Measurements from ENCODE around the gene HGF. TPM values are rescaled to one million over a fixed set of nuclear protein-coding genes. Genes with fewer than 3 reads are reported as not detected.
"Not testable (repeated sequence)": the region's sequence is repeated elsewhere in the genome, so short reads cannot be mapped to it uniquely, and the experiment has no call there.

Gene HGF
- total RNA-seq (2014; rRNA removed; shearing (Covaris generic)), result 0.16 TPM in 1 of 2 replicates, not detected in the other

DNA sequence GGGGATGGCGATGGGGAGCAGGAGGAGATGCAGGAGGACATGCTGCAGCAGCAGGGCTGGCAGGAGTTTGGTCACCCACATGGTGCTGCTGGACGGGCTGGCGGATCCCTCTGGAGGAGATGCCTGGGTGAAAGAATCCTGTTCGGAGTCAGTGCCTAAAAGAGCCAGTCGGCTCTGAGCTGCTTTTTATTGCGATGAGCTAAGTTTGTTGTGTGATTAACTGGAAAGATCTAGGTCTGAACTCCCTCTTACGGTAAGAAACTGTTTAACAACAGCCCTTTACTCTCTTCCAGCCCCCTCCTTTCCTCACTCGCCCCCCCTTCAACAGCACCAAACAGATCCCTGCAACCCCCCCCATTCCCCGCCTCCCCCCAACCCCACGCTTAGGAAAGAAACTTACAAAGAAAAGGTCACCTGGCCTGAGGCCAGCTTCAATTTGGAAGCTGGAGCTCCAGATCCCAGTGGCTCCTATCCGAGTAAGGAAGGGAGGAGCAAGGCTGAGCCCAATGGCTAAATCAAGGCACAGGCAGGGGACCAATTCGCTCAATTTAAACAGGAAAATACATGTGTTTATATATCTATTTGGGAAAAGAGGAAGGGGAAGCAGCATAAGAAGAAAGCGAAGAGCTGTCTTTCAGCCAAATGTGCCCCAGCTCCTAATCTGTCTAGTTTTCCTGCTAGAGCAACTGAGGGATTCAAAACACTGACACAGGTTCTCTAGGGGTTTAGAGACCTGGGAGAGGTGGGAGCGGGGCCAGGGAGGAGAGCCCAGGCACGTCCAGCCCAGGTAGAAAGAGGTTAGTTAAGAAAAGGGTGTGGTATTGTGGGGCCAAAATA, at the start of gene HGF:
HGF (minus strand) TSS at position 157 of the 837 bp plus-strand sequence; CDS start at position 81, 76 bp downstream.
- Histone ChIP-seq H3K27me3 (peaks cover 2% of the 10 kb centered on the region; the same call in 1 of the 2 replicates), H3K9me3 (replicated peaks) (no peaks in the 10 kb centered on the region), H3K4me3 (0 out of 2 replicates have a peak within 1 kb of the TSS, but pooled peaks have one; percentile 19), H3K36me3 (no peaks in the 10 kb centered on the region), H3K27ac (no peak within 1 kb of the TSS), H3K4me1 (no peaks in the 10 kb centered on the region)
- DNase-seq, result peak; percentile 11 to 25

DNA sequence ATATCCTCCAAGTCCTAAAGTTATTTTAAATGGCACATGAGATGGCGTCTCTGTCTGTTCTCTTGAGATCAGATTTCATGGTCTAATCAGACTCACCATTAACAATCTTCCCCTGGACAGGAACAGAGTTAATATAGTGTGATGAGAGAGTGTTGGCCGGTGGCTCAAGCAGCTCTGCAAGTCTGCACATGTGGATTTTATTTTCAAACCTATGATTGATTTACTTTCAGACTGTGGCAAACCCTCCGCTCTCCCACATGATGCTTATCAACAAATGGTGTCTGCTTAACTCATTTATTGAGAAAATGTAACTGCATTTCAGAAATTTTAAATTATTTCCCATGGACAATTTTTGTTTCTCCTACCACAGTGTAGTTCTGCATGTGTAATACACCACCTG, 46.5 kb upstream of the HGF start:
- H3K4me1 ChIP-seq, result peaks cover 3% of the 10 kb centered on the region; the same call in 1 of the 2 replicates
- peak in 1 of 2 experiments; percentile 8 for DNase-seq
- H3K4me3 ChIP-seq, result no peak overlapping the region
- no peaks in the 10 kb centered on the region for H3K27me3 ChIP-seq
- H3K9me3 ChIP-seq (replicated peaks), result no peaks in the 10 kb centered on the region
- no peaks in the 10 kb centered on the region for H3K36me3 ChIP-seq
- H3K27ac ChIP-seq, result no peak overlapping the region

GRCh38 chr7:81812866-81813476, 43.1 kb upstream of the HGF start:
- H3K36me3 ChIP-seq; H3K27ac ChIP-seq; H3K4me3 ChIP-seq; H3K27me3 ChIP-seq; H3K4me1 ChIP-seq; H3K9me3 ChIP-seq (replicated peaks): not testable (repeated sequence)
- peak in 1 of 2 experiments; percentile 10 for DNase-seq

GRCh38 chr7:81811956-81812865, 42.4 kb upstream of the HGF start:
- H3K27me3 ChIP-seq, result no peaks in the 10 kb centered on the region
- DNase-seq, result no peak

GRCh38 chr7:81810476-81811155, 40.8 kb upstream of the HGF start:
- no peaks in the 10 kb centered on the region for H3K9me3 ChIP-seq (replicated peaks)
- H3K27ac ChIP-seq, result no peak overlapping the region
- H3K4me3 ChIP-seq, result no peak overlapping the region
- no peak for DNase-seq
- H3K36me3 ChIP-seq, result no peaks in the 10 kb centered on the region
- H3K27me3 ChIP-seq, result no peaks in the 10 kb centered on the region
- H3K4me1 ChIP-seq, result peaks cover 3% of the 10 kb centered on the region; the same call in 1 of the 2 replicates

More at GRCh38 chr7:81811956-81812865, 42.4 kb upstream of the HGF start:
- Histone ChIP-seq H3K27ac (no peak overlapping the region), H3K4me3 (no peak overlapping the region), H3K36me3 (no peaks in the 10 kb centered on the region), H3K4me1 (peaks cover 3% of the 10 kb centered on the region; the same call in 1 of the 2 replicates), H3K9me3 (replicated peaks) (no peaks in the 10 kb centered on the region)

GRCh38 chr7:81808310-81808709, 38.5 kb upstream of the HGF start:
- not testable (repeated sequence) for H3K36me3 ChIP-seq; H3K4me3 ChIP-seq; H3K27me3 ChIP-seq; H3K27ac ChIP-seq; DNase-seq; H3K4me1 ChIP-seq; H3K9me3 ChIP-seq (replicated peaks)

DNA sequence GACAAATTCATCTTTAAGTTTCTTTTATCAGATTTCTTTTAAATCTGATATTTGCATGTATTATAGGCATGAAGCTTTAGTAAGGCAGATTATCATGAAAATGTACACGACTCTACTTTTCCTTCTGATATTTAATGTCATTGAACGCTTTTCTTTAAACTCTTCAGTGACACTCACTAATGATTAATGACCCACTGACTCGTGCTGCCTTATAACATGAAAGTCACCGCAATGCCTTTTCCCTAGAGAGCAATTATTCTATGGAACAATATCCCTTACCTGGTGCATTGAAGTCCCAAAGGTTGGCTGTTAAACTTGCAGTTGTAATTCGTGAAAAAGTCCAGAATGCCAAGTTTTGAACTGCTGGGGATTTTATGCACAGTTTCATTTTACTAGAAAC, 33.4 kb upstream of the HGF start:
- H3K4me3 ChIP-seq, result no peak overlapping the region
- H3K27me3 ChIP-seq, result no peaks in the 10 kb centered on the region

DNA sequence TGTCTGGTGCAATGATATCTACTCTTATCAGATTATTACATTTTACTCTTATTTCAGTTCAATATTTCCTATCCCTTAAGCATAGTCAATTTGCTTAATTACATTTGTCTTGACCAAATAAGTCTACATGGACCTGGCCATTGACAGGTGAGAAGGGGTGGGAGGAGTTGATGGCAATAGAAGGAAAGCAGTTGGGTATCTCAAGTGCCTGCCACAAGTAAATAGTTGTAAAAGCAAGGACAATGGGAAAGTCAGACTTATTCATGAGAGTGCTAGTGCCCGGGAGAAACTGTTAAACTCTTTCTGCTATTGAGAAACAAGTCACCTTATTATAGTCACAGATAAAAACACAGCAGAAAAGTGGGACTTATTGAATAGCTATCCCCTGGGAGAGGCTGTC, 32.4 kb upstream of the HGF start:
- no peak for DNase-seq
- Histone ChIP-seq H3K27me3 (no peaks in the 10 kb centered on the region), H3K27ac (no peak overlapping the region), H3K9me3 (replicated peaks) (no peaks in the 10 kb centered on the region), H3K4me1 (no peaks in the 10 kb centered on the region), H3K4me3 (no peak overlapping the region), H3K36me3 (no peaks in the 10 kb centered on the region)

More for the DNA sequence above, 33.4 kb upstream of the HGF start:
- DNase-seq, result no peak
- Histone ChIP-seq H3K27ac (no peak overlapping the region), H3K9me3 (replicated peaks) (no peaks in the 10 kb centered on the region), H3K36me3 (no peaks in the 10 kb centered on the region), H3K4me1 (no peaks in the 10 kb centered on the region)

DNA sequence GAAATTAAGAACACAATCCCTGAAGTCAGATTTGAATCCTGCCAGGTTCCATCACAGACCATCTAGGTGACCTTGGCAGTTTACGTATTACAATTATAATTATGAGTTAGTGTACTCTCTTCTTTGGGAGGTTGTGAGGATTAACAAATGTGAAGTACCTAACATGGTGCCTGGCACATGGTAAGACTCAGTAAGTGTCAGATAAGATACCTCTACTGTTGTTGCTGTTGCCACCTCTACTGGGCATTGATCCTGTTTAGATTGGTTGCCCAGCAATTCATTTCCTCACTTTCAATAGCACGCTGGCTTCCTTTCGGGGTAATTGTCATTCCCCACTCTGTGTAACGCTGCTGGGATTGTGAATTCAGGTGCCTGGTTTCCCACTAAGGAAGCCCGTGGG, 31.7 kb upstream of the HGF start:
- no peaks in the 10 kb centered on the region for H3K36me3 ChIP-seq
- no peaks in the 10 kb centered on the region for H3K9me3 ChIP-seq (replicated peaks)
- no peak for DNase-seq
- no peak overlapping the region for H3K4me3 ChIP-seq
- H3K27ac ChIP-seq, result no peak overlapping the region
- no peaks in the 10 kb centered on the region for H3K27me3 ChIP-seq
- no peaks in the 10 kb centered on the region for H3K4me1 ChIP-seq

DNA sequence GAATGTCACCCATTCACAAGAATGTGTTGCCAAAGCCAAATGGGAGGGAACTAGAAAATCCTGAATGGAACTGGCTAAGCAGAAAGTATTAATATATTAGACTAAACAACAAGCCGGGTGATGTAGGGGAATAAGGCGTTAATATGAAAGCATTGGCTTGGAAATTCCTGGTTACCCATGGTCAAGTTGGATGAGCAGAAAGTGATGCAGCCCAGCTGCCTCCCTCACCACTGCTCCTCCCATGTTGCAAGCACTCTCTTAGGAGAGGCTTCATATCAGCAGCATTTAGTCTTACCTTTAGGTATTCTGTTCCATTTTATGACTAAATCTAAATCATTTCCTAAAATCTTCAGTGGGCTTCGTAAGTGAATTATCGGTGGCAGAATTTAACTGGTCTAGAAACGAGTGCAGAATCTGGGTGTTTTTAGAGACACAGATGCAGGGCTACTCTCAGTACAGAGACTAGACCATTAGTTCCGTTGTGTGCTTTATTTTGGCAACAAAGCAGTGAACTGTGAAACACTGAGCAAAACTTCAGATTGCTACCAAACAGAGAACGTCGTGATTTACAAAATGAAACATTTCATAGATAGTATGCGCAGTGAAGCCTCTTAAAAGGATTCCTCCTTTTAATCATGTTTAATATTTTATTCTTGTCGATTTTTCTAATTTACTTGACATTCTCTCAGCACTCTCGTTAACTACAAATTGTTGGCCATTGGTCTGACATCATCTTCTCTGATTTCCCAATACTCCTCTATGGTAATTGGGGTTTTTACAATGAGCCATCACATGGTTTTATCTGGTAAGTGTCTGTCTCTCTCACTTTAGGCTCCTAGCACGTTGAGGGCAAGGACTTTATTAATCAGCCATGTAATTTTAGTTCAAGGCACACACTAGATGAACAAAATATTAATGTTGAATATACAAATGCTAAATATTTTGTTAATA, 22.0 kb upstream of the HGF start:
- no peaks in the 10 kb centered on the region for H3K9me3 ChIP-seq (replicated peaks)
- H3K4me3 ChIP-seq, result no peak overlapping the region
- H3K36me3 ChIP-seq, result no peaks in the 10 kb centered on the region
- DNase-seq, result no peak
- no peaks in the 10 kb centered on the region for H3K27me3 ChIP-seq
- H3K27ac ChIP-seq, result no peak overlapping the region
- 0 out of 2 replicates have a peak, but pooled peaks cover 3% of the 10 kb centered on the region for H3K4me1 ChIP-seq

- Histone ChIP-seq H3K9me3 (replicated peaks) (no peaks in the 10 kb centered on the region), H3K36me3 (no peaks in the 10 kb centered on the region), H3K4me1 (0 out of 2 replicates have a peak, but pooled peaks cover 3% of the 10 kb centered on the region), H3K4me3 (no peak overlapping the region), H3K27me3 (no peaks in the 10 kb centered on the region), H3K27ac (no peak overlapping the region)
- DNase-seq, result no peak
These were observed 20.8 kb upstream of the HGF start for GRCh38 chr7:81790686-81791085.

DNA sequence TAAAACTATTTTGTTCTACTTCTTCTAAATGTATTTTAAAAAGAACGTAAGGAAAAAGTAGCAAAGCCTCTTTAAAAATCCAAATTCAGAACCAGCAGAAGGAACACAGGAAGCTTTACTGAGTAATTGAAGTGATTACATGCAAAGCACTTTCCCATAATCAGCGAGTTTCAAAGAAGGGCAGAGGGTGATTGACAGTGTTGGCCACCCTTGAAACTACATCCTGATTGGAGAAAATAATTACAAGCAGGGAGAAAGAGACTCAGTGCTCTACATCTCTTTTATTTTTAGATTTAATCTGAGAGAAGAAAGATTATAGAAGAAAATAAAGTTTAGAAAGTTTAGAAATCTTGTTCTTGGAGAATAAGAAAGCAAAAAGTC, 20.3 kb upstream of the HGF start:
- Histone ChIP-seq H3K36me3 (no peaks in the 10 kb centered on the region), H3K27ac (no peak overlapping the region), H3K9me3 (replicated peaks) (no peaks in the 10 kb centered on the region), H3K4me1 (0 out of 2 replicates have a peak, but pooled peaks cover 3% of the 10 kb centered on the region), H3K27me3 (no peaks in the 10 kb centered on the region), H3K4me3 (no peak overlapping the region)
- DNase-seq, result no peak

DNA sequence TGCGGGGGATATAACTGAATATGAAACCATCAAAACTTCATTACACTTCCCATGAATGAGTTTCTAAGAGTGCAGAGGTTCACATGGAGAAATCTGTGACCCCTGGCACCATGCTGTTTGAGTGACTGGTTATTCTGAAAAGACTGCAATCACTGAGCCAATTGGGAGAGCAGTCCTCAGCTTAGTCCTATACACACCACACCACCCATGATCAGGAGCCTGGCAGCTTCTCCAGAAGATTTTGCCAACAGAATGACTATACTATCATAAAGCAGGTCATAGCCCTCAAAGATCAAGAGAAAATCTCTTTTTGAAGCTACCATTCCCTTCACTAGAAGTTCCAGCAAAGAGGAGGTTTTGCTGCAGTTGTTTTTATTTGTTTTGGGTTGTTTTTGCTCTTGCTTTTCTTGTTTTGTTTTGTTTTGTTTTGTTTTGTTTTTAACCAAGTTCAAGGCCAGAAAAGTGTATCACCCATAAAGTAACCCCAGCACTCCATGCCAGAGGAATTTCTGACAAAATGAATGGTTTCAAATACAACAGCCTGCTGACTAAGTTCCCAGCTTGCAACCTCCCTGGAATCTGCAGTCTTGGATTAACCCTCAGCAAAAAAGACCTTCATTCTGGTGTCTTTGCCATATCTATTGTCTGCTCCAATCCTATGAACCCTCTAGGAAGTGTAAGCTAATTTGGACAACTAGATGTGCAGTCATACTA, 19.7 kb upstream of the HGF start:
- Histone ChIP-seq H3K36me3 (no peaks in the 10 kb centered on the region), H3K27me3 (no peaks in the 10 kb centered on the region), H3K4me3 (no peak overlapping the region), H3K27ac (no peak overlapping the region), H3K4me1 (0 out of 2 replicates have a peak, but pooled peaks cover 3% of the 10 kb centered on the region), H3K9me3 (replicated peaks) (no peaks in the 10 kb centered on the region)
- no peak for DNase-seq

Data from SJCRH30 (cell line).